ENCODE results near the gene LIME1.

LIME1 gene

DNA sequence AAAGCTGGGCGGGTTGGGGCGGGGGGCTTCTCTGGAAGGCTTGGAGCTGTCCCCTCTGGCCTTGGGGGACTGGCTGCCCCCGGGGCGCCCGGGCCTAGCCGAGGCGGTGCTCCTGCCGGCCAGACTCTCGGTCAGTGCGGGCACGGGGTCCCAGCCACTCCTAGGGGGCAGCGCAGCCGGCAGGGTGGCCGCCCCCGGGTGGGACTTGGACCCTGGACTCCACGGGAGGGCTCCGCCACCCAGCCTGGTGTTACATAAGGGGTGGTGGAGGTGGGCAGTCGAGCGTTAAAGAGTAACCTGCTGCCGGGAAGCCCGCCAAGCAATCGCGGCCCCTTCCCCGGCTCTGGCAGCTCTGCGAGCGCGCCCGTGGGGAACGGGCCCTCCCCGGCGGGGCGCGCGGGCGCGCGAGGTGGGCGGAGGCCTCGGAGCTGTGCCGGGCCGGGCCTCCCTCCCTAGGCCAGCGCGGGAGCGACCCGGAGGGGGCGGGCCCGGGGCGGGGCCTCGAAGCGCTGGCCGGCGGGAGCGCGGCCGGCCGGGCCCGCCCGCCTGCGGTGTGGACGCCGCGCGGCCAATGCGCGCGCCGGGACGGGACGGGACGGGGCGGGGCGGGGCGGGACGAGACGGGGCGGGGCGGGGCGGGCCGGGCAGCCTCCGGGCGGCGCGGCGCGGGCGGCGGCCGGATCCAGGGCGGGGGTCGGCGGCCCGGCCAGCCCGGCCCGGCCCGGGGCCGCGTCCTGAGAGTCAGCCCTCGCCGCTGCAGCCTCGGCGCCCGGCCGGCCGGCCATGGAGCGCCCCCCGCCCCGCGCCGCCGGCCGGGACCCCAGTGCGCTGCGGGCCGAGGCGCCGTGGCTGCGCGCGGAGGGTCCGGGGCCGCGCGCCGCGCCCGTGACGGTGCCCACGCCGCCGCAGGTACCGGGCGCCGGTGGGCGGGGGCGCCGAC lies 2.9 kb downstream of the LIME1 start, which contains the start of gene SLC2A4RG:
SLC2A4RG (plus strand) TSS at position 647 of the 940 bp plus-strand sequence; CDS start at position 784, 137 bp downstream.
- DNase-seq: no peak

- no peak for DNase-seq
Measured at GRCh38 chr20:63740070-63740626, 3.7 kb downstream of the LIME1 start.

- DNase-seq: no peak
Measured at GRCh38 chr20:63740627-63741353, 4.3 kb downstream of the LIME1 start.

DNA sequence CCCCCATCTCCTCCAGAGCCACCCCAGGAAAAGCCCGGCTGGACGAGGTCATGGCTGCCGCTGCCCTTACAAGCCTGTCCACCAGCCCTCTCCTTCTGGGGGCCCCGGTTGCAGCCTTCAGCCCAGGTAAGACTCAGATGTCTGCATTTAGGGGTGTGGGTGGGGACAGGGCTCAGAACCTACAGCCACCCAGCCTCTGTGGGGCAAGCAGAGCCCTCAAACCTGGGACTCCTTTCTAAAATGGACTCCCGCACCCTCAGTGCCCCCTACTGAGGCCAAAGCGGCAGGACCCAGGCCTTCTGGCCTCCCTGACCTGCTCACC lies 4.9 kb downstream of the LIME1 start:
- DNase-seq: no peak

GRCh38 chr20:63741676-63742380 lies 5.4 kb downstream of the LIME1 start:
- no peak for DNase-seq

- no peak for DNase-seq
Measured at GRCh38 chr20:63742381-63743024, 6.0 kb downstream of the LIME1 start.

DNA sequence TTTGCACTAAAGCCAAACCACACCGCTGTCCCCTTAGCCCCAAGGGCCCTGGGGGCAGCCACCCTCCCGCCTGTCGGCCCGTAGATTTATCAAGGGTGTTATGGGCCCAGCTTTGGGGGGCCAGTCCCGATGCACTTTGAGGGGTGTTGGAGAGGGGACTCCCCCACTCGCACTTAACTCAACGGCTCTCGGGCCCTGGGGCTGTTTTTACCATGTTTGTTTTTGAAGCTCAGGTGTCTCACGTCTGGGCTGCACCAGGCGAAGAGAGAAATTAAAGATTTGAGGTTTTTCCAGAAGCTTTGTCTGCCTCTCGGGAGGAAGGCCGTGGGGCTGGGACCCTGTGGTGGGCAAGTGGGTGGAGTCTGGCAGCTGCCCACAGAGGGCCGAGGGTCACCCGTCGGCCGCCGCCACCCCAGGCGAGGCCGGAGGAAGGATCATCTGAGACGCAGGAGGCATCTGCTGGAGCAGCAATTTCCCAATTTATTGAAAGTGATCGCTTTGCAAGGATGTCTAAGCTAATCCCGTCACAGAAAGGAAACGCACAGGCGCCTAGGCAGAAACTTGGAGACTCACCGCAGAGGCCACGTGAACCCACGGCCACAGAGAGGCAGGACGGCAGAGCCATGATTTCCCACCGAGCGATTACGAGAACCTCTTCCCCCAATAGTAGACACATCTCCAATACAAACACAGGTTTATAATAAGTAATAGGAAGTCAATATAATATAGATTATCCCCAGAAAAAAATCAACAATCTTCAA lies 6.9 kb downstream of the LIME1 start:
- DNase-seq: no peak

DNA sequence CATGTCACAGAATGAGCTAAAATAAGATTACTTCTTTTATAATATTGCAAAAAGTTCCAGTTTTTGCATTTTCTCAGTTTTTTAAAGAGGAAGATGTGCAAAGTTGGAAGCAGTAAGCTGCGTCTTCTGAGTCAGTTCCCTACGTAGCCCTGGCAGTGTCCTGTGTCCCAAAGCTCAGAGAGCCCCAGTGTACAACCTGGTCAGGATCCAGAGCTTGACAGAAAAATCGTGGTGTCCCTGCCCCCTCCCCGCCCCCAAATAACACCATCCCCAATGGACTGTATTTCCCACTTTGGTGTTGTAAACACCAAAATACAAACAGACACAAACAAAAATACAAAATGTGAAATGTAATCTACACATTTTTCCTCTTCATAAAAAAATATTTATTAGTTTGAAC lies 7.7 kb downstream of the LIME1 start:
- no peak for DNase-seq

GRCh38 chr20:63744574-63745423 lies 8.3 kb downstream of the LIME1 start:
- DNase-seq: no peak

- no peak for DNase-seq
Measured at GRCh38 chr20:63745424-63745805, 9.0 kb downstream of the LIME1 start.

- DNase-seq: no peak
Measured at GRCh38 chr20:63745961-63746731, 9.7 kb downstream of the LIME1 start.

DNA sequence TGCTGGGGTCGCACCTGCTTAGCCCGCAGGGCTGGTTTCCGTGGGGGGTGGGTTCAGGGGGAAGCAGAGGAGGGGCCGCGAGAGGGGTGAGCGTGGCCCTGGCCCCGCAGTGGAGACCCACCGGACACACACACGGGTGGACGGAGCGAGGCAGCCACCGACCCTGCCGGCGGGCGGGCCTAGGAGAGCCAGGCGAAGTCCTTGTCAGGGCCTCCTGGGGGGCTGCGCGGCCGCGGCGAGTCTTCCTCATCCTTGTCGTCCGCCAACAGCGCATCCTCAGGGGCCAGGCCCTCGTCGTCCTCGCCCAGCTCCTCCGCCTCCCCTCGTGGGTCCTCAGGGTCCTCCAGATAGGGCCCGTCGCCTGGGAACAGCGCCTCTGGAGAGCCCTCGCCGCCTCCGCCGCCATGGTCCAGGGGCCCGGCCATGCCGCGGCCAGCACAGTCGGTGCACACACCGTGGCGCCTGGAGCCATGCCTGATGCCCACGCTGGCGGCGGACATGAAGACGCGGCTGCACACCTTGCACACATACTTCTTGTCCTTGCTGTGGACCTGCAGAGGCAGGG lies 10.4 kb downstream of the LIME1 start:
- DNase-seq: no peak

GRCh38 chr20:63747622-63748069 lies 11.2 kb downstream of the LIME1 start:
- DNase-seq: no peak

DNA sequence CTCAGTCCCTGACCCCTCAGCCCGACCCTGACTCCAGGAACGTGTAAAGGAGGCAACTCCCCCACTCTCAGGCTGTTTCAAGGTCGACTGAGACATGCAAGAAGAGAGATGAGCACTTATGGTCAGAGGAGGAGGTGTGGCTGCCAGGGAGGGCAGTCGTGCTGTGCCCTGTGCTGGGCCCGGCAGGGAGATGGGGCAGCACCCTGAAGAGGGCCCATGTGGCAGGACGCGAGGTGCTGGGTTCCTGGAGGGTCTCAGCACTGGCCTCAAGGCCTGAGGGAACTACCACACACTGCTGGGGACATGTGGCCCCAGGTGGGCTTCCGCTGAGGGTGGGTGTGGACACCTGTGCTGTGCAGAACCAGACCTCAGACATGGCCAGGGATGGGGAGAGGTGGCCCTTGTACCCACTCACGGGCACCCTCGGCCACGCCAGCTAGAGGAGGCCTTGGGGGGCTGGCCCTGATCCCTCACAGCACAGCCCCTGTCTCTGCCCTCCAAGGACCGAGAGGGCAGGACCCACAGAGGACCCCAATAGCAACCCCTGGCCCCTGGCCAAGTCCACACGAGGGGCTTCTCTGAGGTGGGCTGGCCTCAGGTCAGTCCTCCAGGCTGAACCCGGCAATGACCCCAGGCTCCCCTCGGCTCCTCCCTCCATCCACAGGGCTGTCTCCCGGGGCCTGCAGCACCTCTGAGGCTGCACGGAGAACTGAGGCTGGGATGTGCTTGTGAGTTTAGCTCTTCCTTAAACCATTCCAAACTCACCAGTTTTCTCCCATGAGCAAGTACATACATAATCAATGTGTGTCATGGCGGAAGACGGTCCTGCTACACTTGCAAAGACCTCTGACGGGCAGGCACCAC lies 11.8 kb downstream of the LIME1 start:
- DNase-seq: no peak

- DNase-seq: no peak
Measured at GRCh38 chr20:63748934-63749270, 12.4 kb downstream of the LIME1 start.

GRCh38 chr20:63749597-63750508 lies 13.4 kb downstream of the LIME1 start:
- DNase-seq: no peak

- no peak for DNase-seq
Measured at GRCh38 chr20:63750807-63751470, 14.5 kb downstream of the LIME1 start.
